ENCODE measurements around the gene PPP1R18. TPM values are rescaled to one million over a fixed set of nuclear protein-coding genes. Genes with fewer than 3 reads are reported as not detected.
A peak's percentile ranks its signal among the peaks of the same experiment; 100 is the strongest.

The PPP1R18 gene
- total RNA-seq, 2 experiments from 2014 or later, result 65.2 to 106 TPM

DNA sequence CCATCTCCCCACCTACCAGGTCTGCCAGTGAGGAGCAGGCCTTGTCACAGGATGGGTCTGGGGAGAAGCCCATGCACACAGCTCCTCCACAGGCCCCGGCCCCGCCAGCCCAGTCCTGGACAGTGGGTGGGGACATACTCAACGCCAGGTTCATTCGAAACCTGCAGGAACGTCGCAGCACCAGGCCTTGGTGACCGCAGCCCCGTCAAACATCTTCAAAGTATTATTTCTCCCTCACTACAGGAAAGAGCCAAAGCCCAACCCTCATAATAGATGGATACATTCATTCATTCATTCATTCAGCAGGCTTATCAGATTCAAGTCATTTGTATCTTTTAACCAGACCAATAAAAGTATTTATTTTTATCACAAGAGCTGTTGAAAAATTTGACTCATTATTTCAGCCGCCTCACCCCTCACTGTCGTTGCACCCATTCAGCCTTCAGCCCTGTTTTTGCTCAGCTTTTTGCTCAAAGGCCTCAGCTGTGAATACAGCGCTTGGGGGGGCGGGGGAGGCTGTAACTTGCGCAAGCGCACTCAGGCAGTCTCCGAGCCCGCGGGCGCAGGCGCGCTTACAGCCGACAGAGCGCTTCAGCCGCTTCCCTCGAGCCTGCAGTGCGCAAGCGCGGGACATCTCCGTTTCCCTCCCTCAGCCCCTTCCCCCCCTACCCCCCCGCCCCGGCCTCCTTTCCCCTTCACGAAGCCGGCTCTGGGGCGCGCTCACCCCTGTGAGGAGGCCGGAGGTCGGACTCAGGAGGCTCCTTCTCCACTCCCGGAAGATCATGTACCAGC lies 39.8 kb downstream of the PPP1R18 start, which contains the start of gene C6orf136:
Gene C6orf136 (plus strand): TSS at position 684 of the 792 bp plus-strand sequence. CDS start 99 bp downstream, at position 783.
- TF ChIP-seq, protein P1, sequence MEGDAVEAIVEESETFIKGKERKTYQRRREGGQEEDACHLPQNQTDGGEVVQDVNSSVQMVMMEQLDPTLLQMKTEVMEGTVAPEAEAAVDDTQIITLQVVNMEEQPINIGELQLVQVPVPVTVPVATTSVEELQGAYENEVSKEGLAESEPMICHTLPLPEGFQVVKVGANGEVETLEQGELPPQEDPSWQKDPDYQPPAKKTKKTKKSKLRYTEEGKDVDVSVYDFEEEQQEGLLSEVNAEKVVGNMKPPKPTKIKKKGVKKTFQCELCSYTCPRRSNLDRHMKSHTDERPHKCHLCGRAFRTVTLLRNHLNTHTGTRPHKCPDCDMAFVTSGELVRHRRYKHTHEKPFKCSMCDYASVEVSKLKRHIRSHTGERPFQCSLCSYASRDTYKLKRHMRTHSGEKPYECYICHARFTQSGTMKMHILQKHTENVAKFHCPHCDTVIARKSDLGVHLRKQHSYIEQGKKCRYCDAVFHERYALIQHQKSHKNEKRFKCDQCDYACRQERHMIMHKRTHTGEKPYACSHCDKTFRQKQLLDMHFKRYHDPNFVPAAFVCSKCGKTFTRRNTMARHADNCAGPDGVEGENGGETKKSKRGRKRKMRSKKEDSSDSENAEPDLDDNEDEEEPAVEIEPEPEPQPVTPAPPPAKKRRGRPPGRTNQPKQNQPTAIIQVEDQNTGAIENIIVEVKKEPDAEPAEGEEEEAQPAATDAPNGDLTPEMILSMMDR (conservative IDR thresholded peaks at IDR 0.05; ENCODE audit: low read length), result no peak
- Histone ChIP-seq H3K9me3 (ENCODE audit: low read length) (no peaks in the 10 kb centered on the region), H3K79me2 (ENCODE audit: insufficient read depth, low read depth, low read length) (peaks cover 29% of the 10 kb centered on the region; the same call in 1 of the 2 replicates), H2AFZ (ENCODE audit: low read length) (peak within 1 kb of the TSS; percentile 63), H3K27ac (ENCODE audit: low read depth, low read length, poor library complexity, severe bottlenecking) (peak within 1 kb of the TSS; percentile 77), H3K4me2 (ENCODE audit: low read length) (peak within 1 kb of the TSS; percentile 94), H3K4me3 (ENCODE audit: low read depth, low read length, poor library complexity, severe bottlenecking) (peak within 1 kb of the TSS; percentile 93), H3K9me2 (ENCODE audit: insufficient read depth, low read length) (no peaks in the 10 kb centered on the region), H4K20me1 (ENCODE audit: insufficient read depth, low read length) (no peaks in the 10 kb centered on the region; the same call in 1 of the 2 replicates), H3K36me3 (ENCODE audit: insufficient read depth, low read length) (peaks cover 23% of the 10 kb centered on the region), H3K4me1 (ENCODE audit: insufficient read depth, low read length, poor library complexity, severe bottlenecking) (peaks cover 16% of the 10 kb centered on the region)
- intact Hi-C loops (cut with micrococcal nuclease; ENCODE audit: unreplicated experiment), result loop anchor here (1.0 kb wide), 2 partner anchors 29 to 74 kb away; partner anchors contain the start of genes MRPS18B, PPP1R10 and TUBB
- POLR2A ChIA-PET, result interaction anchor here (0.6 to 1.2 kb wide), 4 partner anchors 34 to 82 kb away, joined by 3 to 6 read pairs (median 4); no protein-coding TSS in a partner anchor
- TSS peak; percentile 59 for BruUV-seq (replicated peaks)
- DNase-seq (ENCODE audit: low spot score), result peak; percentile 97
- CTCF ChIA-PET (ENCODE audit: unreplicated experiment), result no interaction called here

DNA sequence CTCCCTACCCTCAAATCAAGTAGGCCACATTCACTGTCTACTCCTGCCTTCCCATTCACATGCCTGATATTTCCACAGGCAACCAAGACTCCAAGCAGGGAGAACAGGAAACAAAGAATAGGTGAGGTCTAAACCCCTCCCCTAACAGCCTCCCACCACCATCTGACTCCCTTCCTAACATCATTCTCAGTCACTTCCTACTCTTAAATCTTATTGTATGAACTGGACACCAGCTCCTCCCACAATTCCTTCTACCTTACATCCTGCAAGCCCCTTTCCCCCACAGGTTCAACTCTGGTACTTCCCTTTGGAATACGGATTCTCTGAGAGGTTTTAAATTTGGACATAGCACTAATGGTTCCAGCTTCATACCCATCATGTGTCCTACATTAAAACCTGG lies 40.5 kb downstream of the PPP1R18 start:
- Histone ChIP-seq H3K9me2 (ENCODE audit: insufficient read depth, low read length) (no peaks in the 10 kb centered on the region), H2AFZ (ENCODE audit: low read length) (no peak overlapping the region), H3K27ac (ENCODE audit: low read depth, low read length, poor library complexity, severe bottlenecking) (no peak overlapping the region), H3K4me1 (ENCODE audit: insufficient read depth, low read length, poor library complexity, severe bottlenecking) (peaks cover 16% of the 10 kb centered on the region), H3K4me3 (ENCODE audit: low read depth, low read length, poor library complexity, severe bottlenecking) (peak overlapping the region; percentile 93), H3K36me3 (ENCODE audit: insufficient read depth, low read length) (peaks cover 17% of the 10 kb centered on the region), H3K4me2 (ENCODE audit: low read length) (peak overlapping the region; percentile 70), H4K20me1 (ENCODE audit: insufficient read depth, low read length) (no peaks in the 10 kb centered on the region; the same call in 1 of the 2 replicates), H3K79me2 (ENCODE audit: insufficient read depth, low read depth, low read length) (peaks cover 29% of the 10 kb centered on the region; the same call in 1 of the 2 replicates), H3K9me3 (ENCODE audit: low read length) (no peaks in the 10 kb centered on the region)
- no TSS peak for BruUV-seq (replicated peaks)
- intact Hi-C loops (cut with micrococcal nuclease; ENCODE audit: unreplicated experiment), result no loop called here
- ChIA-PET CTCF (ENCODE audit: unreplicated experiment) (no interaction called here), POLR2A (interaction anchor here (1.2 kb wide), 1 partner anchor 33 kb away, joined by 5 read pairs; no protein-coding TSS in a partner anchor)
- no peak for DNase-seq (ENCODE audit: low spot score)
- TF ChIP-seq, protein P1 (conservative IDR thresholded peaks at IDR 0.05; ENCODE audit: low read length), result no peak
- no peak for TF ChIP-seq EZH2phosphoT487 (IDR thresholded peaks at IDR 0.05; ENCODE audit: borderline replicate concordance, low read depth, low read length)
